OCI-LY3 (cell line): ENCODE results near the gene ZNF641.

ENCODE experiments used
- H2AFZ ChIP-seq: fragments of 200-600, 300-600 bp; shearing (Covaris generic); 2 replicates; pipeline ENCODE4 v1.6.0; 2014; ENCODE audit warnings: antibody characterized with exemption, low read depth, low read length
- H3K27ac ChIP-seq: fragments of 200-600, 300-600 bp; sonication (generic); 2 replicates; pipeline ENCODE4 v1.5.1; 2014; ENCODE audit warnings: mild to moderate bottlenecking, low read length, moderate library complexity, mixed read lengths
- H3K27me3 ChIP-seq: fragments of 200-600, 300-600 bp; sonication (generic); 2 replicates; pipeline ENCODE4 v1.6.1; 2014; ENCODE audit warnings: low read depth, low read length, mixed read lengths
- H3K36me3 ChIP-seq: fragments of 200-600, 300-600 bp; sonication (generic); replicated peaks from 2 replicates; pipeline ENCODE3; 2014; ENCODE audit warnings: low read depth, low read length, mixed read lengths
- H3K4me1 ChIP-seq: fragments of 300-600, 200-600 bp; sonication (generic); 2 replicates; pipeline ENCODE4 v1.6.1; 2014; ENCODE audit warnings: low read length, mixed read lengths
- H3K4me2 ChIP-seq: fragments of 200-600, 300-600 bp; sonication (generic); 2 replicates; pipeline ENCODE4 v1.6.1; 2014; ENCODE audit warnings: low read length, mixed read lengths
- H3K4me3 ChIP-seq: fragments of 300-600, 200-600 bp; sonication (generic); 2 replicates; pipeline ENCODE4 v1.5.1; 2014; ENCODE audit warnings: antibody characterized with exemption, mild to moderate bottlenecking, low read length, moderate library complexity
- H3K79me2 ChIP-seq: fragments of 300-600, 200-600 bp; shearing (Covaris generic); 2 replicates; pipeline ENCODE4 v1.6.1; 2014; ENCODE audit warnings: mild to moderate bottlenecking, low read length, mixed read lengths
- H3K9ac ChIP-seq: fragments of 300-600, 200-600 bp; shearing (Covaris generic); 2 replicates; pipeline ENCODE4 v1.6.0; 2014; ENCODE audit warnings: mild to moderate bottlenecking, low read length, moderate library complexity
- H3K9me3 ChIP-seq: fragments of 200-600, 300-600 bp; shearing (Covaris generic); 2 replicates; pipeline ENCODE4 v1.6.1; 2014; ENCODE audit warnings: low read length, mixed read lengths; ENCODE audit not compliant: insufficient read depth
- H4K20me1 ChIP-seq: fragments of 200-600, 300-600 bp; sonication (generic); 2 replicates; pipeline ENCODE4 v1.6.1; 2016; ENCODE audit warnings: low read length, mixed read lengths; ENCODE audit not compliant: insufficient read depth
- EZH2phosphoT487 ChIP-seq: fragments of 200-600 bp; shearing (Covaris generic); IDR thresholded peaks from 2 replicates; pipeline ENCODE4 v1.6.1; 2018; ENCODE audit warnings: antibody characterized with exemption, mixed run types, low read depth
- TF ChIP-seq, protein P1 (sequence below): fragments of 200-600, 300-600 bp; sonication (generic); IDR thresholded peaks from 2 replicates; pipeline ENCODE4 v1.5.1; 2014; ENCODE audit warnings: antibody characterized with exemption, low read length, low read depth

ZNF641 gene

DNA sequence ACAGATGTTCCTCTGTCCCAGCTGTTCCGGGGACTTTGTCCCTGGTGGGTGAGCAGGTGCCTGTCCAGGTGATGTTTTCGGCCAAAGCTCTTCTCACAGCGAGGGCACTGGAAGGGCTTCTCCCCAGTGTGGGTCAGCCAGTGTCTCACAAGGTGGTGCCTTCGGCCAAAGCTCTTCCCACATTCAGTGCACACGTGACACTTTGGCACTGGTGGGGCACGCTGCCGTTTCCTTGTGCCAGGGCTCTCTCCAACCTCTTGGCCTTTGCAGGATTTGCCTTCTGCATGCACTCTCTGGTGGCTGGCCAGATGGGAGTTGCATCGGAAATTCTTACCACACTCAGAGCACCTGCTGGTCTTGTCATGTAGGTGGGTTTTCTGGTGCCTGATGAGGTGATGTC is 7.7 kb downstream of the ZNF641 start:
- no peak overlapping the region for H3K9ac ChIP-seq
- no peaks in the 10 kb centered on the region for H3K79me2 ChIP-seq
- H3K4me3 ChIP-seq, result no peak overlapping the region
- no peak overlapping the region for H2AFZ ChIP-seq
- no peaks in the 10 kb centered on the region for H3K27me3 ChIP-seq
- H3K27ac ChIP-seq, result no peak overlapping the region
- H3K36me3 ChIP-seq, result peaks cover 26% of the 10 kb centered on the region
- TF ChIP-seq EZH2phosphoT487, result no peak
- TF ChIP-seq, protein P1, sequence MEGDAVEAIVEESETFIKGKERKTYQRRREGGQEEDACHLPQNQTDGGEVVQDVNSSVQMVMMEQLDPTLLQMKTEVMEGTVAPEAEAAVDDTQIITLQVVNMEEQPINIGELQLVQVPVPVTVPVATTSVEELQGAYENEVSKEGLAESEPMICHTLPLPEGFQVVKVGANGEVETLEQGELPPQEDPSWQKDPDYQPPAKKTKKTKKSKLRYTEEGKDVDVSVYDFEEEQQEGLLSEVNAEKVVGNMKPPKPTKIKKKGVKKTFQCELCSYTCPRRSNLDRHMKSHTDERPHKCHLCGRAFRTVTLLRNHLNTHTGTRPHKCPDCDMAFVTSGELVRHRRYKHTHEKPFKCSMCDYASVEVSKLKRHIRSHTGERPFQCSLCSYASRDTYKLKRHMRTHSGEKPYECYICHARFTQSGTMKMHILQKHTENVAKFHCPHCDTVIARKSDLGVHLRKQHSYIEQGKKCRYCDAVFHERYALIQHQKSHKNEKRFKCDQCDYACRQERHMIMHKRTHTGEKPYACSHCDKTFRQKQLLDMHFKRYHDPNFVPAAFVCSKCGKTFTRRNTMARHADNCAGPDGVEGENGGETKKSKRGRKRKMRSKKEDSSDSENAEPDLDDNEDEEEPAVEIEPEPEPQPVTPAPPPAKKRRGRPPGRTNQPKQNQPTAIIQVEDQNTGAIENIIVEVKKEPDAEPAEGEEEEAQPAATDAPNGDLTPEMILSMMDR, result no peak
- H3K9me3 ChIP-seq, result no peaks in the 10 kb centered on the region
- H3K4me1 ChIP-seq, result peaks cover 20% of the 10 kb centered on the region
- H3K4me2 ChIP-seq, result no peak overlapping the region
- H4K20me1 ChIP-seq, result no peaks in the 10 kb centered on the region

DNA sequence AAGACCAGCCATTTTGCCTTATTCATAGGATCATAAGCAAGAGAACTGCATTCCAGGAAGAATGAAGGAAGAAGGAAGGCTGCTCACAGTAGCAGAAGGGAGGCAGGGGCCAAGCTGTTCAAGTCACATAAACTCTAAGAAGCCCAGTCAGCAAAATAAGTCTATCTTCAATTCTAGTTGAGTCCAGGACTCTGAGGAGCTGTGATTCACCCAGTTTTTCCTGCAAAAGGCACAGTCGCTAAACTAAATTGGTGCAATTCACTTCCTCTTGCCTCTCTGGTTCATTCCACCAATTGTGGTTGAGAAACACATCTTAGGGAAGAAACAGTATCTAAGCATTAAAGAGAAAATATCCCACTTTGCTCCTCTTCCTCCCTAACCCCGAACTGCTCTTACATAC is 9.8 kb downstream of the ZNF641 start:
- Histone ChIP-seq H3K9ac (no peak overlapping the region), H2AFZ (no peak overlapping the region), H3K4me2 (no peak overlapping the region), H3K9me3 (no peaks in the 10 kb centered on the region), H3K4me3 (no peak overlapping the region), H3K36me3 (peaks cover 21% of the 10 kb centered on the region), H3K27ac (no peak overlapping the region), H3K27me3 (no peaks in the 10 kb centered on the region), H4K20me1 (no peaks in the 10 kb centered on the region), H3K79me2 (no peaks in the 10 kb centered on the region), H3K4me1 (peaks cover 18% of the 10 kb centered on the region)
- TF ChIP-seq EZH2phosphoT487, result no peak
- TF ChIP-seq, protein P1, result no peak

DNA sequence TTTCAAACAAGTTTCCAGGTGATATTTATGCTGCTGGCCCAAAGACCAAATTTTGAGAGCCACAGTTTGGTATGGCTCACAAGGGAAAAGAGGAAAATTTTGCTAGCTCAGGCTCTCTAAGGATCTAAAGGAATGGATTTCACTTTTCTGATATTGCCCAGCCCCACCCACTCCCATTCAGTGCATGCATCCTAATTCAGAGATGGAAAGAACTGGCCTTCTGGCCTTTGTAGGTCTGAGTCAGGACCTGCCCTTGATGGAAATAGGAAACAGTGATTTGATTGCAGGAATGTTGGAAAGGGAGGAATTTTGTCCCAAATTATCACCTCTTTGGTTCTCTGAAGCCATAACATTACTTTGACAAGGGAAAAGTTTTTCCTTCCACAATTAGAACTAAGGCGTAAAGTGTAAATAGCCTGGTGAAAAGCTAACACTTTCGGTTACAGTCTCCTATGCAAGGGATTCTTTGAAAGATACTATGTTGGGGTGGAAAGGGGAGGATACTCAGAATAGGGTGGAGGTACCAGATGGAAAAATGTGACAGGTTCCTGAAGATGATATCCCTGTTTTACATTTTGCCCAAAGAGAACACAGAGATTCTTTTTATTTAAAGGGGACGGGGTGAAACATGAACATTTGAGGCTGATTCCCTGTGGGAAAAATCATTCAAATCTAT is 11.1 kb downstream of the ZNF641 start:
- Histone ChIP-seq H3K27ac (no peak overlapping the region), H3K36me3 (peaks cover 15% of the 10 kb centered on the region), H3K27me3 (no peaks in the 10 kb centered on the region), H4K20me1 (no peaks in the 10 kb centered on the region), H3K9me3 (no peaks in the 10 kb centered on the region; the same call in 1 of the 2 replicates), H2AFZ (no peak overlapping the region), H3K4me3 (no peak overlapping the region), H3K79me2 (no peaks in the 10 kb centered on the region), H3K4me2 (no peak overlapping the region), H3K9ac (no peak overlapping the region), H3K4me1 (peaks cover 25% of the 10 kb centered on the region)
- TF ChIP-seq EZH2phosphoT487, result no peak
- TF ChIP-seq, protein P1, result no peak

DNA sequence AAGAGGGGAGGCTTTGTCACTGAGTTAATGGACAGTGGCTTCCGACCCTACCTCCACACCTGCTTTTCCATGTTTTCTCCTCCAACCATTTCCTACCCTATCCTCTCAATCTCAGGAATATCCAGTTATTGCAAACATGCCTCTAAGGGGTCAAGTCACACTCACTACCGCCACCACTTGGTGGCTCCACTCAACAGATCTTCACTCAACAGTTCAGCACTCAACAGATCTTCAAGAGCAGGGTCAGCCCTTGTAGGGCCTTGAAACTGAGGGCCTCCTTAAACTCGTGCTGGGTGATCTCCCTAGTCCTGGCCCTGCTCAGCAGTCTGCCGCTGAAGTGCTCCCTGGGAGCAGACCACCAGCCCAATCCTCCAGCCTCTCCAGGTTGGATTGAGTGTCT is 14.2 kb downstream of the ZNF641 start:
- Histone ChIP-seq H3K36me3 (peaks cover 4% of the 10 kb centered on the region), H3K79me2 (no peaks in the 10 kb centered on the region), H3K9ac (no peak overlapping the region), H3K4me2 (no peak overlapping the region), H4K20me1 (no peaks in the 10 kb centered on the region), H3K27ac (no peak overlapping the region), H3K9me3 (no peaks in the 10 kb centered on the region; the same call in 1 of the 2 replicates), H3K27me3 (no peaks in the 10 kb centered on the region), H2AFZ (no peak overlapping the region), H3K4me3 (no peak overlapping the region), H3K4me1 (peaks cover 10% of the 10 kb centered on the region)
- TF ChIP-seq, protein P1, result 0 out of 2 replicates have a peak, but pooled peaks have one; percentile 14
- no peak for TF ChIP-seq EZH2phosphoT487
